Liver (tissue), 9 donors: Measurements from ENCODE around the gene TTC23L. TPM values are rescaled to one million over a fixed set of nuclear protein-coding genes. Genes with fewer than 3 reads are reported as not detected.

Source experiments
- DNase-seq: peaks from one replicate; pipeline ENCODE4 v3.0.0-alpha.2; 2017; ENCODE audit warnings: low spot score
- H3K27ac ChIP-seq, 2 donors: one replicate each; pipeline ENCODE4 v1.7.0; 2013; ENCODE audit warnings: inconsistent platforms in 2 of 2, low read length in 2 of 2, control low read depth in 1 of 2, low read depth in 1 of 2, mild to moderate bottlenecking in 1 of 2
- H3K27me3 ChIP-seq, 4 donors: one replicate each; pipeline versions ENCODE4 v1.6.1 to v1.7.0; 2013; ENCODE audit warnings: low read length in 3 of 4, inconsistent platforms in 1 of 4, mild to moderate bottlenecking in 1 of 4, moderate library complexity in 1 of 4; ENCODE audit not compliant: control insufficient read depth in 4 of 4, insufficient read depth in 4 of 4
- H3K36me3 ChIP-seq, 4 donors: one replicate each; pipeline versions ENCODE4 v1.6.1 to v1.7.0; 2013; ENCODE audit warnings: low read length in 3 of 4, mild to moderate bottlenecking in 3 of 4, low read depth in 1 of 4, moderate library complexity in 1 of 4; ENCODE audit not compliant: control insufficient read depth in 4 of 4, insufficient read depth in 3 of 4
- H3K4me1 ChIP-seq, 4 donors: one replicate each; pipeline versions ENCODE4 v1.6.1 to v1.7.0; 2013; ENCODE audit warnings: low read length in 3 of 4, mild to moderate bottlenecking in 3 of 4, moderate library complexity in 1 of 4; ENCODE audit not compliant: control insufficient read depth in 4 of 4, insufficient read depth in 4 of 4
- H3K4me3 ChIP-seq, 3 donors: one replicate each; pipeline versions ENCODE4 v1.6.1 to v1.7.0; 2013; ENCODE audit warnings: low read length in 3 of 3, control low read depth in 1 of 3, low read depth in 1 of 3, mild to moderate bottlenecking in 1 of 3
- H3K9ac ChIP-seq, 2 donors: one replicate each; pipeline ENCODE4 v1.7.0; 2013; ENCODE audit warnings: low read length in 2 of 2, mild to moderate bottlenecking in 2 of 2, moderate library complexity in 2 of 2, control low read depth in 1 of 2, low read depth in 1 of 2
- H3K9me3 ChIP-seq, 4 donors: one replicate each; pipeline versions ENCODE4 v1.6.1 to v1.7.0; 2013; ENCODE audit warnings: low read length in 3 of 4; ENCODE audit not compliant: control insufficient read depth in 4 of 4
- ATF3 ChIP-seq: IDR thresholded peaks from 2 replicates; pipeline ENCODE4 v1.6.1; 2016; ENCODE audit warnings: antibody characterized with exemption
- CTCF ChIP-seq: fragments of 150-350 bp; IDR thresholded peaks from 2 replicates; pipeline ENCODE4 v1.5.1; 2017; ENCODE audit warnings: improper control_type of control experiment, low read depth, low read length; ENCODE audit not compliant: missing input control
- EGR1 ChIP-seq, 2 donors: IDR thresholded peaks; 2 replicates each; pipeline ENCODE4 v1.6.1; 2016 to 2018; ENCODE audit warnings: antibody characterized with exemption in 2 of 2, low read depth in 2 of 2
- FOXA1 ChIP-seq: IDR thresholded peaks from 2 replicates; pipeline ENCODE4 v1.6.1; 2016; ENCODE audit warnings: antibody characterized with exemption
- FOXA2 ChIP-seq: IDR thresholded peaks from 2 replicates; pipeline ENCODE4 v1.6.1; 2016; ENCODE audit warnings: antibody characterized with exemption
- GABPA ChIP-seq, 2 donors: IDR thresholded peaks in 1 of 2; conservative IDR thresholded peaks in 1 of 2; 2 replicates each; pipeline ENCODE4 v1.6.1; 2016; ENCODE audit warnings: antibody characterized with exemption in 2 of 2, mild to moderate bottlenecking in 1 of 2, moderate library complexity in 1 of 2
- HNF4A ChIP-seq, 2 donors: conservative IDR thresholded peaks; 2 replicates each; pipeline ENCODE4 v1.6.1; 2016; ENCODE audit warnings: antibody characterized with exemption in 2 of 2, mild to moderate bottlenecking in 2 of 2
- HNF4G ChIP-seq: IDR thresholded peaks from 2 replicates; pipeline ENCODE4 v1.6.1; 2016; ENCODE audit warnings: antibody characterized with exemption
- MAX ChIP-seq: IDR thresholded peaks from 2 replicates; pipeline ENCODE4 v1.6.1; 2016; ENCODE audit warnings: antibody characterized with exemption
- NR2F2 ChIP-seq: IDR thresholded peaks from 2 replicates; pipeline ENCODE4 v1.6.1; 2016; ENCODE audit warnings: antibody characterized with exemption
- RAD21 ChIP-seq, 2 donors: IDR thresholded peaks; 2 replicates each; pipeline ENCODE4 v1.6.1; 2016; ENCODE audit warnings: antibody characterized with exemption in 2 of 2, mild to moderate bottlenecking in 2 of 2
- REST ChIP-seq: IDR thresholded peaks from 2 replicates; pipeline ENCODE4 v1.6.1; 2016; ENCODE audit warnings: antibody characterized with exemption, mild to moderate bottlenecking
- RXRA ChIP-seq, 2 donors: IDR thresholded peaks; 2 replicates each; pipeline ENCODE4 v1.6.1; 2017 to 2018; ENCODE audit warnings: antibody characterized with exemption in 2 of 2, mild to moderate bottlenecking in 1 of 2
- SP1 ChIP-seq: IDR thresholded peaks from 2 replicates; pipeline ENCODE4 v1.6.1; 2018; ENCODE audit warnings: antibody characterized with exemption, mild to moderate bottlenecking
- TAF1 ChIP-seq: conservative IDR thresholded peaks from 2 replicates; pipeline ENCODE4 v1.6.1; 2016; ENCODE audit warnings: antibody characterized with exemption, mild to moderate bottlenecking
- YY1 ChIP-seq: IDR thresholded peaks from 2 replicates; pipeline ENCODE4 v1.6.1; 2016; ENCODE audit warnings: antibody characterized with exemption, mild to moderate bottlenecking
- ZBTB33 ChIP-seq: IDR thresholded peaks from 2 replicates; pipeline ENCODE4 v1.6.1; 2016; ENCODE audit warnings: antibody characterized with exemption
- WGBS: extraction: QIAGEN DNeasy Blood & Tissue Kit; methylation state at CpG from one replicate; pipeline ENCODE4 v1.1.7; 2013; 5-methylcytosine and 5-hydroxymethylcytosine counted together
- polyA plus RNA-seq, 2 donors: library from polyadenylated mRNA; stranded (reverse) in 1 of 2; unstranded in 1 of 2; fragments of 200-250 nt in 1 of 2; fragments of >200 nt in 1 of 2; fragmentation: Nextera tagmentation in 1 of 2; extraction: Ambion mirVana in 1 of 2; gene quantifications; one replicate each; pipeline versions ENCODE4 v1.2.1 to v1.2.3, GENCODE V29; 2013 to 2015
- total RNA-seq, 2 donors: library from RNA; depleted of rRNA; stranded (reverse); fragments of >200 nt; gene quantifications; one replicate each; pipeline ENCODE4 v1.2.3, GENCODE V29; 2014
- donor health status: healthy.
- donor health status: healthy.
- donor health status: healthy.
- donor health status: healthy.
- donor health status: healthy.

The TTC23L gene
- total and polyA plus RNA-seq, 4 donors, result 0.03 to 0.19 (median 0.08) TPM; not detected in 1

- WGBS, result 97% methylated on average over 2 of the region's 2 CpGs
- Histone ChIP-seq H3K4me3 (no peak overlapping the region), H3K27ac (no peak overlapping the region), H3K9me3 (no peaks in the 10 kb centered on the region), H3K27me3 (no peaks in the 10 kb centered on the region), H3K4me1 (no peaks in the 10 kb centered on the region), H3K9ac (no peak overlapping the region), H3K36me3 (no peaks in the 10 kb centered on the region)
- TF ChIP-seq RXRA (IDR thresholded peaks at IDR 0.05) (no peak), HNF4A (conservative IDR thresholded peaks at IDR 0.05) (no peak), CTCF (no peak), ATF3 (no peak), GABPA (IDR thresholded peaks at IDR 0.05 in 1 of 2, conservative IDR thresholded peaks at IDR 0.05 in 1 of 2) (no peak), REST (no peak), FOXA1 (no peak), YY1 (no peak), TAF1 (no peak)
- no peak for DNase-seq
Measured at GRCh38 chr5:34899066-34899465, 60.1 kb downstream of the TTC23L start.

- 96% methylated on average over 6 of the region's 6 CpGs for WGBS
- H3K27me3 ChIP-seq, result no peaks in the 10 kb centered on the region
- H3K4me1 ChIP-seq, result no peaks in the 10 kb centered on the region
- H3K4me3 ChIP-seq, result no peak overlapping the region
- H3K9me3 ChIP-seq, result no peaks in the 10 kb centered on the region
- no peak overlapping the region for H3K27ac ChIP-seq
- no peak for TF ChIP-seq MAX
- no peak for TF ChIP-seq FOXA1
- no peak for TF ChIP-seq HNF4A (conservative IDR thresholded peaks at IDR 0.05)
- TF ChIP-seq REST, result no peak
- TF ChIP-seq SP1, result no peak
- no peak for TF ChIP-seq NR2F2
- TF ChIP-seq RAD21 (IDR thresholded peaks at IDR 0.05), result no peak
- no peak for TF ChIP-seq RXRA (IDR thresholded peaks at IDR 0.05)
- TF ChIP-seq CTCF, result no peak
- TF ChIP-seq EGR1 (IDR thresholded peaks at IDR 0.05; ENCODE audit: low read depth in 2 of 2), result no peak
- TF ChIP-seq FOXA2, result no peak
- no peak for TF ChIP-seq YY1
- no peak for TF ChIP-seq ZBTB33
- no peak for TF ChIP-seq HNF4G
- no peak for TF ChIP-seq ATF3
- H3K9ac ChIP-seq, result no peak overlapping the region
- no peak for DNase-seq
- no peaks in the 10 kb centered on the region for H3K36me3 ChIP-seq
Measured at GRCh38 chr5:34900652-34901051, 61.7 kb downstream of the TTC23L start.
